GM19193 (cell line): Measurements from ENCODE around the gene AGPS.

Experiments used
- POLR2A ChIP-seq: IDR thresholded peaks from 4 replicates; pipeline ENCODE4 v1.6.1; 2011; ENCODE audit not compliant: insufficient read depth, insufficient read length; ENCODE audit errors: extremely low read depth

The AGPS gene

DNA sequence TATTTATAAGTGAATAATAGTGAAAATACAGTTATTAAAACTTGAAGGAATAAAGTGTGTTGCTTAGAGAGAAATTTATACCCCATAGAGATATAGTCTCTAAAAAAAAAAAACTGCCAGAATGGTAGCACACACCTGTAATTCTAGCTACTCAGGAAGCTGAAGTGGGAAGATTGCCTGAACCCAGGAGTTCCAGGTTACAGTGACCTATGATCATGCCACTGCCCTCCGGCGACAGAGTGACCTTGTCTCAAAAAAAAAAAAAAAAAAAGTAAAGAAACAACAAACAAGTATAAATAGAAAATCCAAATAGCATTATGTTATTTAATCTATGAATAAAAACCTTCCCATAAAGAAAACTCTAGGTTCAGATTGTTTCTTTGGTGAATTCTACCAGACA, 7.4 kb upstream of the AGPS start:
- TF ChIP-seq POLR2A, result no peak

DNA sequence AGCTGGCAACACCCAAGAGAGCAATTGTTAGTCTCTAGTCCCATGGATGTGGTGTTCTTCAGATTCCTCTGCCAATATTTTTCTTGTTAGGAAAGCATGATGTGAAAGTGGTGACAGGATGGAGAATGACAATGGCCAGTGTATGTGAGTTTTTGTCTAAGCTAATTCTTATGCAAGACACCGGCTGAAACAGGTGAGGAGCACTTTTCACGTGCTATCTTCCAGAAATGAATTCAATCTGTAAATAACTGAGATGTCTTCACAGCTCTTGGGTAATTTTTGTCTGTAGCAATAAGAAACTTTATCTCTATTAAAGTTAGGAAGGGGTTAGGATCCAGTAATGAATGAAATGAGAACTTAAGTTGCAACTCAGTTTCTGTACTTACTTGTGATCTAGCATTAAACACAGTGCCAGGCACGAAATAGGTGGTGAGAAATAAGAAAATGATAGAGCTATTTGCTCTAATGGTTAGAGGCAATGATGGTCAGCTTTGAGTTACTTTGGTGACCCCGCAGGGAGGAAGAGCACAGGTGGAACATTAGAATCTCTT, 676 bp upstream of the AGPS start:
- TF ChIP-seq POLR2A, result no peak

DNA sequence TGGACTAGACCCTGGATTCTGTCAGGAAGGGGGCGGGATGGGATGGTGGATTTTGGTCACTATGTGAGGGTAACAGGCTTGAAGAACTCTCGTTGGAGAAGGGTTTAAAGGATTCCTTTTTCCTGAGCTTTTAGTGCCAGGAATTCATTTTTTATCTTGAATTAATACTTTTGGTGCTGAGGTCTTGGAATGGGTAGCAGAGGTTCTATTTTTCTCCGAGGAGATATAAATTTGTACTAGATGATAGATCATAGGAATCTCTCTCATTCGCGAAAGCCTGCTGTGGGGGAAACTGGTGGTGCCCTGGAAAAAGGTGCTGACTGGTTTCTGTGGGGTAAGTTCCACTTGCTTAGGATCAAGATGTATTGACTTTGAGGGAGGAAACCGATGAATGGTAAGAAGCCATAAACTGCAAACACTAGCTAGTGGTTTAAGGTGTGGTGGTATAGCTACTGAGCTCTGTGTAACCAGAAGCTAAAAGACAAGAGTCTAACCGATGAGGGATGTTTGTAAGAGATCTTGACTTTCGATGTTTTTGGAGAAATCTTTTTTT, 706 bp downstream of the AGPS start:
- no peak for TF ChIP-seq POLR2A

DNA sequence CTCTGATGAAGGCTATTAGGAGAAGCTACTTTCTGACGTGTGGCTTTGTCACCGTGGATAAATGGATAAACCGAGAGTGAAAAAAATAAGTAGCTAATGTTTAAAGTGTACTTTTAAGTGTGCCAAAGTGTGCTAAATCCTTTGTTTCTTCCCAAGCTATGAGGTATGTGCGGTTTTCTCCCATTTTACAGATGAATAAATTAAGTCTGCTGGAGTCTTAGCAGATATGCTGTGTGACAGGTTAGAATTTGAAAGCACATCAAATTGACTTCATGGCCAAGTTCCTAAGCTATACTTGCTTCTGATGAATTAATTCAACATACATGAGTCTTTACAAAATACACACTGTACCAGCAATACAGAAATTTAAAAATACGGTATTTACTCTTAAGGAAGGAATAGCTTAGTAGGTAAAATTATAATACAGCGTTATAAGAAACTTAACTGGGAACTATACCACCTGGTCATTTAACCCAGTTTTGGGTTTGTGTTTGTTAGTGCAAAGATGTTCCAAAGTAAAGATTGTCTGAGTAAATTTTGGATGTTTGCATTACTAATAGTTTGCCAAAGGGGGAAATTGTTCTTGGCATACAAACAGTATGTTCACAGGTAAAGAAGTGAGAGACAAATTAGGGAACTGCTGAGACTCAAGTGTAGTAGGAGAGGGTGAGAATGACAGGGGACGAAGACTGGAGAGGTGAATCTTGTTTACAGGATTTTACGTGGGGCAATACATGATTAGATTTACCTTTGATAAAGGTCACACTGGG, 1.4 kb downstream of the AGPS start:
- no peak for TF ChIP-seq POLR2A

DNA sequence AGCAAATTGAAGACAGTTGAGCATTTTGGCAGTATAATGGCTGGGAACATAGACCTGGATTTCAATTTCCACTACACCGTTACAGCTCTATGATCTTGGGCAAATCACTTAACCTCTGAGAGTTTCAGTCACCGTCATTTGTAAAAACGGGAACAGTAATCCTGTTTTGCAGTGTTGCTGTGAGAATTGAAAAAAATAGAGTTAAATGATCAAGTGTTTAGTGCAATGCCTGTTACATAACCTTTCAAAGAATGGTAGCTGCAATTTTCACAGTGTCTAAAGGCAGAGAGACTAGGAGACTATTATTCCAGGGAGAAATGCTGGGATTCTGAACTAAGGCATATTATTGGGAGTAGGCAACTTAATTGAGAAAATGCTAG, 2.0 kb downstream of the AGPS start:
- no peak for TF ChIP-seq POLR2A

DNA sequence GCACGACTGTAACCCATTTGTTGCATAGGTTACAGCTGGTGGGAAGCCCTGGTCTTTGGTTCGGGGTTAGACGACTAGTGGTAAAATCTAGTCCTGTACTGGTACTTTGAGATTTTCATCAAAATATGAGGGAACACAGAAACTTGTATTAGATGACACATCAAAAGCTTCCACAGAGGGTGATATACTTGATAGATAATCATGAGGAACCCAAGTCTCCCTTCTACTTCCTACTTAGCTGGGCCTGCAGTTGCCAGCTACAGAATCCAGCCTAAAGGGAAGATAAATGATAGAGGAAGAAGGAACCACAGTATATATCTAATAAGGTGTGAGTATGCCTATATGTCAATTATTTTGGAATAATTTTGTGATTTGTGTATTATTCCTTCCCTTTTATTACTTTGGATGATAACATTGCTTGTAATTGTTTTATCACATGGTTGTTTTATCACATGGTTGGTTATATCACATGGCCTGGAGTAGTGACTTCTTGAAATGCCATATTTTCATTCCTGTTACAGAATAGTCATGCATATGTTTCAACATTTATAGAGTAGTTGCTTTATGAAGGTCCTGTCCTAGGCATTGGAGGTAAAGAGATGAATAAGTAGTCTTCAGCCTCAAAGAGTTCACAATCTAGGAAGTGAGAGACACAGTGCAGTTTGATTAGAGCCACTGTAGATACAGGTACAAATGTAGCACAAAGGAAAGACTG, 2.9 kb downstream of the AGPS start:
- TF ChIP-seq POLR2A, result no peak

DNA sequence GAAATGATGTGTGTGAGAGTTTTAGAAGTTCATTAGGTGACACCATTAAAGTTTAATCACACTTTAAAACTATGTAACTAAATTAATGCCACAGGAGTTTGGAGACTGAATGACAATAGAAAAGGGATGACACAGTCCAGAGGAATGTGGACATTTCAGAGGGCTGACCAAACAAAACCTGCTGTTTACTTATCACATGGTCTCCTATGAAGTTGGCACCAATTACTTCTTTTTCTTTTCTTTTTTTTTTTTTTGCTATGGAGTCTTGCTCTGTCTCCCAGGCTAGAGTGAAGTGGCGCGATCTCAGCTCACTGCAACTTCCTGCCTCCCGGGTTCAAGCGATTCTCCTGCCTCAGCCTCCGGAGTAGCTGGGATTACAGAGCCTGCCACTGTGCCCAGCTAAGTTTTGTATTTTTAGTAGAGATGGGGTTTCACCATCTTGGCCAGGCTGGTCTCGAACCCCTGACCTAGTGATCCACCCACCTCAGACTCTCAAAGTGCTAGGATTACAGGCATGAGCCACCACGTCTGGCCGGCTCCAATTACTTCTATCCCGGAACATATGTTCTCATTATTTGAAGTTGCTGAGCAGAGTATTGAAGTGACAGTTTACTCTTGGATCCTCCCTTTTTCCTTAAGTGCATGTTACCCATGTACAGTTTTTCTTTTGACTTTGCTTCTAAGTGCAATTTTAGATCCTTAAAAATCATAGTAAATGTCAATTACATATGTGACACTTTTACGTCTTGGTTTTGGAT, 4.3 kb downstream of the AGPS start:
- no peak for TF ChIP-seq POLR2A

DNA sequence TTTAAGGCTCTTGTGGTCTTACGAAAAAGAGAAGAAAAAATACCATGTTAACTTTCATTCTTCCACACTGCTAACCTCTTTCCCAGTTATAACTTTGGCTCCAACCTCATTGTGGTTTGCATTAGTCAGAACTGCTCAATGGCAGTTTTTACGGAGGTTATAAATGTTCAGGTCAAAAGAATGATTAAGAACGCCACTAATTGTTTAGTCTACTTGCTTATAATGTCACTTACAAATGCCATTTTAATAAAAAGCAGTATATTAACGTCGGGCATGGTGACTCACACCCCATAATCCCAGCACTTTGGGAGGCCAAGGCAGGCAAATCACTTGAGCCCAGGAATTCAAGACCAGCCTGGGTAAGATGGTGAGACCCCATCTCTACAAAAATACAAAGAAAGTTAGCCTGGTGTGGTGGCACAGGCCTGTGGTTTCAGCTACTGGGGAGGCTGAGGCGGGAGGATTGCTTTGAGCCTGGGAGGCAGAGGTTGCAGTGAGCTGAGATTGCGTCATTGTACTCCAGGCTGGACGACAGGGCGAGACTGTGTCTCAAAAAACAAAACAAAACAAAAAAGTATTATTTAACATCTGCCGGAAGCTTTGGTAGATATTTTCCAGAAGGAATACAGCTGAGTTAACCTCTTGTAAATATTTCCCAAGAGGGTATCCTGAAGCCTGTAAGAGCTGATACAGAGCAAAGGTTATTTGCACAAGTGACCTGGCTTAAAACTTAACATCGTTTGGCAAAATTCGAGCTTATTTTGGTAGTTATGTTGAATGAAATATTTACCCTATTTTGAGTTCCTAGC, 5.1 kb downstream of the AGPS start:
- no peak for TF ChIP-seq POLR2A

DNA sequence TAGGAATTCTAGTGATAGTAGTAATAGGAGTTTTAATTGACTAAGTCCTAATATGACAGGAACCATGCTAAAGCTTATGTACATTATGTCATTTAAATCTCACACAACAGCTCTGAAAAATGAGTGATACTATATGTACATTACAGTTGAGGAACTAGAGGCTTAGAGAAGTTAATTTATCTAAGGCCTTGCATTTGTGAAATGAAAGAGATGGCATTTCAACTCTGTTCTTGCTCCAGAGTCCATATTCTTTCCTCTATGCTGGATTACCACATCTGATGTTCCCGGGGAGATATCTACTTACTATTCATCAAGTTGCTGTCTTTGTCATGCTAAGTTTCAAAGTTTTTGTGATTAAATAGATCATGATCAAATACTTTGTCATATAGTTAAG, 5.7 kb downstream of the AGPS start:
- no peak for TF ChIP-seq POLR2A

DNA sequence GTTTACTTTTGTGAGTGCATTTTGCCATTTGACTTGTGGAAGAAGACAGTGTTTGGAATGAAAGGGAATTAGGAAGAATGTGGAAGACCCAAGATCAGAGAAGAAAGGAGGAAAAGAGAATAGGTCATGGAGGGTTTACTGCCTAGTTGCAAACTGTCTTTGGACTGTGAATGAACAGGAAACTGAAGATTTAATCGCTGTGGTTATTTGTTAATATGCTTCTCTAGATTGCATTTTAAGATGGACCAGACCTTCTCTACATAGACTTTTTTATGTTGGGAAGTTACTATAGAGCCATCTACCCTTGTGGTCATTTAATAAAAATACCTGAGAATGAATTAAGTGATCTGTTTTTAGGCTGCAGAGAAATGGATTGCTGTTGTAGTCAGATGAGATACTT, 6.2 kb downstream of the AGPS start:
- TF ChIP-seq POLR2A, result no peak

DNA sequence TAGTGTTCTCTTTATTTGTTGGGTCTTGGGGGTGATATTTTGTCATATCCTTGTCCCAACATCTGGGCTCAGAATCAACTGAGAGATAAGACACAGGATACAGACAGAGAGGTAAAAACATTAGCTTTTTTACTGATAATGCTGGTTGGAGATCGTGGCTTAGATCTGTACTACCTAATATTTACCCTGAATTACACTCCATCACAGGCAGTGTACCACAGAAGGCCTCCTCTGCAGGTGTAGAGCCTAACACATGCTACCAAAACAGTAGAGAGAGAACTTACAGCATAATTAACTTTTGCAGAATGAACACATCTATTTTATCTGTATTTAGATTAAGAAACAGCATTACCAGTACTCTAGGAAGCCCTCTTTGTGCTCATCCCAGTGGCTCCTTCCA, 6.8 kb downstream of the AGPS start:
- no peak for TF ChIP-seq POLR2A

DNA sequence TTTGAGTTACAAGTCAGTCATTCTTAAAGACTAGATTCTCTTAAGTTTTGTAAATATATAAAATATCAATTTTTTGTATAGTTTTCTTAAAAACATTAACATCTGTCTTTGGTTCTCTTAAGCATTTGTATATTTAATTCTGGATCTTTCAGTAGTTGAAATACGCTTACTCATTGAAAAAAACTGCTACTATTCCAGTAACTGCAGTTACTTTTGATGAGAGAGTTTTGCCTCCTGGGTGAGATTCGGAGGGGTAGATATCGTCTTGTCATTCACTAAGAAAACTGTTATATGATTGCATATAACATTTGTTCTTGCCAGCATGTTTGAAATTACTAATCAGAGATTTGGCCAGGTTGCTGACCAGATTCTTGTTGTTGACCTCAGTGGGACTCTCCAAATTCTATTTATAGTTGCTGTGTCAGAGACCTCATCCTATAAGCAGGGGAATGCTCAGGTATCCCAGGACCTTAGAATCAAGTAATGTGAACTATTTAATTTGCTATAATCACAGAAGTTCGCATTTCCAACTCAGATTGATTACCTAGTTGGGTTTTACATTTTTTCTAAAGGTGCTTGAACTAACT, 7.9 kb downstream of the AGPS start:
- no peak for TF ChIP-seq POLR2A

DNA sequence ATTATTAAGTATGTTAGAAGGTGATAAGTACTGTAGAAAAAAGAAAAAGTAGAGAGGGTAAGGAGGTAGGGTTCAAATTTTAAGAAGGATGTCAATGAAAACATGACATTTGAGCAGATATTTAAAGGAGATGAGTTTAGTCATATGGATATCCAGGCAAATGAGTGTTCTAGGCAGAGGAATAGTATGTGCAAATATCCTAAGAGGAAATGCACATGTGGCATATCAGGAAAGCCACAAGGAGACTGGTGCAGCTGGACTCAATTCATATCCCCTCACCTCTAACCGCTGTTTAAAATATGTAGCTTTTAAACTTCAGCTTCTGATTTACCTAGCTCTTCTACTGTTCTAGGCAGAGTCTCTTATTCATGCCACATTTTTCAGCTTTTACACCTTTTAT, 9.5 kb downstream of the AGPS start:
- no peak for TF ChIP-seq POLR2A

DNA sequence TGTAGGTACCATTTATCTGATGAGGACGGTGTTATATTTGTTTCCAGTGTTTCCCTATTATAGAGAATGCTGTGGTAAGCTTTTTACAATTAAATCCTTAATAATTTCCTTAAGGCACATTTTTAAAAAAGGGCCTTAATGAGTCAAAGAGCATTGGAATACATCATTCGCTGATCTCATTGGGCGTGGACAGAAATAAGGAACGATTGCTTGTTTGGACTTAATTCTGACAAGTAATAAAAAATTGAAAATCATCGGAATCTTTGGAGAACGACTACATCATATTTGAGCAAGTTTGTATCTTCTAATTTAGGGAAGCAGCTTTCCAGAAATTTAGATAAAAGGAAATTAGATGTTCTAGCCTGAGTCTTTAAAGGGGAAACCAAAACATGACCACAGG, 11.3 kb downstream of the AGPS start:
- no peak for TF ChIP-seq POLR2A
